Kidney (tissue), 14 donors: Measurements from ENCODE around the gene BAK1. TPM values are rescaled to one million over a fixed set of nuclear protein-coding genes. Genes with fewer than 3 reads are reported as not detected.
A peak's percentile ranks its signal among the peaks of the same experiment; 100 is the strongest.

ENCODE experiments used
- DNase-seq, 5 donors: peaks; one replicate each; pipeline ENCODE4 v3.0.0-alpha.2; 2013 to 2020
- FAIRE-seq: peaks from 2 replicates; lab custom pipeline; 2012; peaks lifted over from hg19 to GRCh38; lab: Jason Lieb, UNC
- H3K27ac ChIP-seq, 2 donors: one replicate each; pipeline ENCODE4 v1.7.0; 2013; ENCODE audit warnings: low read depth in 2 of 2, low read length in 2 of 2, inconsistent platforms in 1 of 2
- H3K27me3 ChIP-seq: one replicate; pipeline ENCODE4 v1.7.1; 2013; ENCODE audit warnings: low read length, inconsistent platforms; ENCODE audit not compliant: control insufficient read depth, insufficient read depth
- H3K36me3 ChIP-seq, 3 donors: one replicate each; pipeline versions ENCODE4 v1.7.0 to v1.7.1; 2013; ENCODE audit warnings: low read length in 3 of 3, control low read depth in 1 of 3, inconsistent platforms in 1 of 3; ENCODE audit not compliant: insufficient read depth in 3 of 3, control insufficient read depth in 2 of 3
- H3K4me1 ChIP-seq, 3 donors: one replicate each; pipeline versions ENCODE4 v1.7.0 to v1.7.1; 2013; ENCODE audit warnings: low read length in 3 of 3, inconsistent platforms in 1 of 3, low read depth in 1 of 3; ENCODE audit not compliant: control insufficient read depth in 2 of 3, insufficient read depth in 2 of 3
- H3K4me3 ChIP-seq, 3 donors: one replicate each; pipeline versions ENCODE4 v1.7.0 to v1.8.1; 2013; ENCODE audit warnings: low read length in 3 of 3, control low read depth in 1 of 3, inconsistent platforms in 1 of 3
- H3K9ac ChIP-seq, 3 donors: one replicate each; pipeline versions ENCODE4 v1.7.0 to v1.7.1; 2013; ENCODE audit warnings: low read length in 3 of 3, control low read depth in 1 of 3, inconsistent platforms in 1 of 3
- H3K9me3 ChIP-seq, 3 donors: one replicate each; pipeline versions ENCODE4 v1.7.0 to v1.7.1; 2013; ENCODE audit warnings: low read length in 3 of 3, control low read depth in 1 of 3, inconsistent platforms in 1 of 3; ENCODE audit not compliant: control insufficient read depth in 2 of 3, insufficient read depth in 1 of 3
- intact Hi-C: fragments of 100-400 bp; cut with DNase I; formaldehyde crosslinking; loops from one replicate; pipeline ENCODE4 v1.11.1; 2022
- polyA plus RNA-seq: library from polyadenylated mRNA; stranded (reverse); fragments of 350-450 nt; fragmentation: Illumina TruSeq; extraction: RNeasy Lipid Tissue Mini Kit (QIAGEN cat#74804); gene quantifications from one replicate; pipeline ENCODE4 v1.2.3, GENCODE V29; 2014; ENCODE audit warnings: low read depth, low replicate concordance; ENCODE audit not compliant: insufficient read depth
- total RNA-seq: library from RNA; stranded (reverse); fragmentation: NEBNext Ultra II Directional; extraction: Animal tissue kit (Norgen Biotek cat#: 25700); gene quantifications from one replicate; pipeline ENCODE4 v1.2.1, GENCODE V29; 2021
- TF ChIP-seq, protein P1 (sequence below): IDR thresholded peaks from 3 replicates; pipeline ENCODE4 v1.5.1; 2012; ENCODE audit warnings: mild to moderate bottlenecking, moderate library complexity, borderline replicate concordance; ENCODE audit not compliant: insufficient read depth; ENCODE audit errors: extremely low read depth
- donor health status: control.
- donor health status: control.
- donor health status: control.
- donor health status: control.
- donor health status: control.
- donor health status: DM: yes; HTN: yes; CAD: no.
- donor health status: Normal renal cell carcinoma (clear cell type).

Gene BAK1
- total and polyA plus RNA-seq, 2 donors from 2014 or later: 22.3 to 26.7 TPM

DNA sequence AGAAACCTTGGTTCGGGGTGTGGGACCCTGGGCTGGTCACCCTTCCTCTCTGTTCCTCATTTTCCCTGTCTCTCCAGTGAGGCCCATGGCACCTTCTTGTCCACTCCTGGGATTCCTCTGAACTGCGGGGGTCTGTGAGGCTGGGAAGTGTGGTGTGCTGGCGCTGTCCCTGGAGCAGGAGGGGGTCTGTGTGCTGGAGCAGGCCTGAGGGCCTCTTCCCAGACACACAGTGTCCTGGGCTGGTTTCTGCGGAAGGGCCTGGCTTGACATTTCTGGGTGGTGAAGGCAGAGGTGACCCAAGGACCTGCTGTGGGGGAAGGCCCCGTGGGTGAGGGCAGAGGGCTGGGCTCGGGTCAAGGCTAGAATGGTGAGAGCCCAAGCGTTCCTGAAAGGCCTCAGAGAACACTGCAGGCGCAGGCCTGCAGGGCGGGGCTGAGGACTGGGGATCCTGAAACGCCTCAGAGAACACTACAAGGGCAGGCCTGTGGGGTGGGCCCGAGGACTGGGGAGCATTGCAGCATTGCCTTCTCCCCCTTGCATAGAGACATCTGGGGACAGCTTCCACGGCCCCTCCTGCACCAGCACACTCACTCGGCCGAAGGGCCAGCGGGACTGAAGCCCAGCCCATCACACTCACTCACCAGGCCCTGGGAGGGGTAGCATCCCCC is 10.6 kb upstream of the BAK1 start:
- intact Hi-C loops: no loop called here
- H3K4me3 ChIP-seq: no peak overlapping the region
- FAIRE-seq (no peak), DNase-seq (peak in 3 of 5 donors; percentile 28 to 93 (median 52))
- H3K9ac ChIP-seq: peak overlapping the region in 1 of 3 donors; percentile 78
- peak overlapping the region; percentile 59 to 95 for H3K27ac ChIP-seq
- TF ChIP-seq, protein P1, sequence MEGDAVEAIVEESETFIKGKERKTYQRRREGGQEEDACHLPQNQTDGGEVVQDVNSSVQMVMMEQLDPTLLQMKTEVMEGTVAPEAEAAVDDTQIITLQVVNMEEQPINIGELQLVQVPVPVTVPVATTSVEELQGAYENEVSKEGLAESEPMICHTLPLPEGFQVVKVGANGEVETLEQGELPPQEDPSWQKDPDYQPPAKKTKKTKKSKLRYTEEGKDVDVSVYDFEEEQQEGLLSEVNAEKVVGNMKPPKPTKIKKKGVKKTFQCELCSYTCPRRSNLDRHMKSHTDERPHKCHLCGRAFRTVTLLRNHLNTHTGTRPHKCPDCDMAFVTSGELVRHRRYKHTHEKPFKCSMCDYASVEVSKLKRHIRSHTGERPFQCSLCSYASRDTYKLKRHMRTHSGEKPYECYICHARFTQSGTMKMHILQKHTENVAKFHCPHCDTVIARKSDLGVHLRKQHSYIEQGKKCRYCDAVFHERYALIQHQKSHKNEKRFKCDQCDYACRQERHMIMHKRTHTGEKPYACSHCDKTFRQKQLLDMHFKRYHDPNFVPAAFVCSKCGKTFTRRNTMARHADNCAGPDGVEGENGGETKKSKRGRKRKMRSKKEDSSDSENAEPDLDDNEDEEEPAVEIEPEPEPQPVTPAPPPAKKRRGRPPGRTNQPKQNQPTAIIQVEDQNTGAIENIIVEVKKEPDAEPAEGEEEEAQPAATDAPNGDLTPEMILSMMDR: no peak
- peaks cover 3 to 37% (median 26%) of the 10 kb centered on the region in 3 donors for H3K4me1 ChIP-seq
- H3K27me3 ChIP-seq: no peaks in the 10 kb centered on the region
- no peaks in the 10 kb centered on the region for H3K36me3 ChIP-seq
- no peaks in the 10 kb centered on the region for H3K9me3 ChIP-seq

DNA sequence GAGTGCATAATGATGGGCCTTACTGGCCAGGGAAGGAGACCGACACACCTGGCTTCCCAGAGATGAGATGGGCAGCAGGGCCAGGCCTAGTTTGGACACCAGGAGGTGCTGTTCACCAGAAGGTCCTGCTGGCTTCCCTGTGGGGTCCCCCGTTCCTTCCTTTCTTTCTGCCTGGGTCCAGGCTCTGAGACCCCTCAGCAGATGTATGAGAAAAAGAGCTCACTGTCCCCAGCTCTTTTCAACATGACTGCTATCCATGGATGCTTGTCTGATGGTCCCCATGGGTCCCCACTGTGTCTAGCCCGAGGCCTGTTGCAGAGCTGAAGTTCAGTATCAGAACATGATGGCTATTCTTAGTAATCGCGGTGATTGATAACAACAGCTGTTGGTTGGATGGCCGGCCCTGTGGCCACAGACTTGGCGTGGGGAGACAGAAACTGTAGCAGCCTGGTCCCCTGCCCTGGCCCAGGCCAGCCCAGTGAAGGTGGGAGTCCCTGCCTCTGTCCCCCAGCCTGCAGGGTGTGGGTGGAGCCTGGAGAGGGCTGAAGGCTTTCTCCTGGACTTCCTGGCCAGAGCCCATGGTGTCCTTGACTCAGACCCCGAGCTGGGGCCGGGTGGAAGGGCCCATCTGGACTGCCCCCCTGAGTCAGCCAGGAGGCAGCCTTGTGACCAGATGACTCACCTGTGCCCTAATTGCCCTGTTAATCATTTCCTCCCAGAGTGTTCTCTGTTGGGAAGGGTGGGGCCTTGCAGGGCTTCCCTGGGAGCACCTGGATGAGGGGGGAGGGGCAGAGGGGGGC is 9.9 kb upstream of the BAK1 start:
- Histone ChIP-seq H3K27me3 (no peaks in the 10 kb centered on the region), H3K4me3 (no peak overlapping the region), H3K36me3 (no peaks in the 10 kb centered on the region), H3K4me1 (peaks cover 3 to 42% (median 26%) of the 10 kb centered on the region in 3 donors), H3K27ac (peak overlapping the region; percentile 59 to 95), H3K9me3 (no peaks in the 10 kb centered on the region), H3K9ac (peak overlapping the region in 1 of 3 donors; percentile 80)
- DNase-seq (peak; percentile 79 to 97 (median 82)), FAIRE-seq (no peak)
- TF ChIP-seq, protein P1: peak; percentile 72
- intact Hi-C loops: loop anchor here (10.0 kb wide), 1 partner anchor 105 kb away; no protein-coding TSS in a partner anchor

DNA sequence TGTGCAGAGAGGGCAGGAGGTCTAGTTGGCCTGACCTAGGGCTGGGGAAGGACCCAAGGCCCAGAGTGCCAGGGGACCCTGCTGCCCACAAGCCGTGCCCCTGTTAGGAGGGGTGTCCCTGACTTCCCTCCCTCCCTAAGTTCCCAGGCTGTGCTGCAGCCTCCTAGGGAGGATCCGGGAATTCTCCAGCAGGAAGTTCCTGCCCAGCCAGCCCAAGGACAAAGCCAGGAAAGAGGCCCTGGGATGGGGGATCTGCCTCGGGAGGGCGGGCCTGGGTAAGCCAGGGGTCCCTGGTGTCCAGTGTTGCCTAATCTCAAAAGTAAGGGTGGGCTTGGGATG is 9.3 kb upstream of the BAK1 start:
- intact Hi-C loops: loop anchor here (10.0 kb wide), 1 partner anchor 105 kb away; no protein-coding TSS in a partner anchor
- DNase-seq: no peak
- H3K27me3 ChIP-seq: no peaks in the 10 kb centered on the region
- TF ChIP-seq, protein P1: no peak
- H3K9me3 ChIP-seq: no peaks in the 10 kb centered on the region
- H3K9ac ChIP-seq: peak overlapping the region in 1 of 3 donors; percentile 80
- no peaks in the 10 kb centered on the region for H3K36me3 ChIP-seq
- peak overlapping the region; percentile 59 to 95 for H3K27ac ChIP-seq
- H3K4me3 ChIP-seq: no peak overlapping the region
- H3K4me1 ChIP-seq: peaks cover 3 to 42% (median 26%) of the 10 kb centered on the region in 3 donors
- no peak for FAIRE-seq
